ENCODE data around the gene FAM181A. TPM values are rescaled to one million over a fixed set of nuclear protein-coding genes. Genes with fewer than 3 reads are reported as not detected.
A peak's percentile ranks its signal among the peaks of the same experiment; 100 is the strongest.

The FAM181A gene
- total and polyA plus RNA-seq, 2 experiments from 2014 or later: not detected

DNA sequence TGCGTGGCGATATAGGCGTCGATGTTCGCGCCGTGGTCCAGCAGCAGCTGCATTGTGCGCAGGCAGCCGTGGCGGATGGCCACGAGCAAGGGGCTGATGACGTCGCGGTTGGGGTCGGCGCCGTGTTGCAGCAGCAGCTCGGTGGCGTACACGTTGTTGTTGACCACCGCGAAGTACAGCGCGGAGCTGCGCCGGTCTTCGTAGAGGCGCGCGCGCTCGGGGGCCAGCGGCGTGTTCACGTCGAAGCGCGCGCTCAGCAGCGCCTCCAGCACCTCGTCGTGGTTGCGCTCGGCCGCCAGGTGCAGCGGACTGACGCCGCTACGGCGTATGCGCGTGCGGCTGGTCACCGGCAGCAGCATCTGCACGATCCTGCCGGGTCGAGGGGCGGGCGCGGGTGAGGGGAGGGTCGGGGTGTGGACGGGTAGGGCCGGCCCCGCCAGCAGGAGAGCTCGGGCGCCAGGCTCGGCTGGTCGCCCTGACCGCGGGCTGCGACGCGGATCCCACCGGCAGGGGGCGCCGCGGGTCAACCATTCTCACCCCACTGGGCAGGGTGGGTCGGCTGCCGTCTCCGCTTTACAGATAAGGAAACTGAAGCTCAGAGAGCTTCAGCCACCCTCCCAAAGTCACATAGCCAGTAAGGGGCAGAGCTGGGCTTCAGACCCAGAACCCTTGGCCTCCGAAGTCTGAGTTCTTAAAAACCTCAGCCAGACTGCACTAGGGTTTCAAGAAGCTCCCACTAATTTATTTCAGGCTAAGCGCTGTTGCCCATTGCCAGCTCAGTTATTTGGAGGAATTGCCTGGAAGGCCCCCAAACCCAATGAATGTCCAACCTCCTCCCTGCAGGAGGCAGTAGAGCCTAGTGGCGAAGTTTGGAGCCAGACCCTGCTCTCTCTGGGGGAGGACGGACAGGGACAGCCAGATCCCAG lies 12.4 kb downstream of the FAM181A start:
- H3K4me2 ChIP-seq: peak overlapping the region; percentile 73
- TF ChIP-seq POLR2AphosphoS5 (IDR thresholded peaks at IDR 0.05; ENCODE audit: low read depth) (no peak), CTCF (conservative IDR thresholded peaks at IDR 0.05; ENCODE audit: low read depth in 2 of 2) (peak; percentile 64 to 82), CREB1 (CRISPR knock-in tag; IDR thresholded peaks at IDR 0.05; ENCODE audit: low read depth) (peak; percentile 47; the same call in 1 of the 2 replicates)
- TF ChIP-seq, protein P1, sequence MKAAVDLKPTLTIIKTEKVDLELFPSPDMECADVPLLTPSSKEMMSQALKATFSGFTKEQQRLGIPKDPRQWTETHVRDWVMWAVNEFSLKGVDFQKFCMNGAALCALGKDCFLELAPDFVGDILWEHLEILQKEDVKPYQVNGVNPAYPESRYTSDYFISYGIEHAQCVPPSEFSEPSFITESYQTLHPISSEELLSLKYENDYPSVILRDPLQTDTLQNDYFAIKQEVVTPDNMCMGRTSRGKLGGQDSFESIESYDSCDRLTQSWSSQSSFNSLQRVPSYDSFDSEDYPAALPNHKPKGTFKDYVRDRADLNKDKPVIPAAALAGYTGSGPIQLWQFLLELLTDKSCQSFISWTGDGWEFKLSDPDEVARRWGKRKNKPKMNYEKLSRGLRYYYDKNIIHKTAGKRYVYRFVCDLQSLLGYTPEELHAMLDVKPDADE (IDR thresholded peaks at IDR 0.05): no peak
- Mint-ChIP-seq H3K27ac (no peak overlapping the region), H3K4me1 (peaks cover 20% of the 10 kb centered on the region), H3K4me3 (peak overlapping the region; percentile 64; the same call in 2 of the 3 replicates), H3K27me3 (ENCODE audit: insufficient read depth, low read depth, poor library complexity) (peaks cover 44% of the 10 kb centered on the region), H3K9me3 (peaks cover 3% of the 10 kb centered on the region; the same call in 1 of the 3 replicates), H3K36me3 (ENCODE audit: low read depth) (no peaks in the 10 kb centered on the region; the same call in 2 of the 3 replicates)
- H3K27ac ChIP-seq (ENCODE audit: low read depth): no peak overlapping the region
- H3K9me2 ChIP-seq (ENCODE audit: insufficient read depth): no peaks in the 10 kb centered on the region
- H4K20me1 ChIP-seq (replicated peaks; ENCODE audit: insufficient read depth): no peaks in the 10 kb centered on the region
- peak; percentile 89 for DNase-seq (ENCODE audit: low spot score)
- H3K4me3 ChIP-seq: peak overlapping the region; percentile 55
- peak; percentile 91 for ATAC-seq
- 0 out of 2 replicates have a peak, but pooled peaks cover 3% of the 10 kb centered on the region for H3F3A ChIP-seq (replicated peaks; ENCODE audit: low read depth)
- H3K79me2 ChIP-seq (replicated peaks; ENCODE audit: insufficient read depth): no peaks in the 10 kb centered on the region
- peak overlapping the region; percentile 95 for H2AFZ ChIP-seq
- H3K36me3 ChIP-seq (ENCODE audit: insufficient read depth): no peaks in the 10 kb centered on the region
- H3K4me1 ChIP-seq (ENCODE audit: insufficient read depth): no peaks in the 10 kb centered on the region
- H3K27me3 ChIP-seq (ENCODE audit: insufficient read depth): peaks cover 17% of the 10 kb centered on the region

- Histone ChIP-seq H3K79me2 (replicated peaks; ENCODE audit: insufficient read depth) (no peaks in the 10 kb centered on the region), H3K27me3 (ENCODE audit: insufficient read depth) (peaks cover 17% of the 10 kb centered on the region), H3K4me1 (ENCODE audit: insufficient read depth) (no peaks in the 10 kb centered on the region), H4K20me1 (replicated peaks; ENCODE audit: insufficient read depth) (no peaks in the 10 kb centered on the region), H3K27ac (ENCODE audit: low read depth) (no peak overlapping the region), H3K4me3 (no peak overlapping the region), H2AFZ (no peak overlapping the region), H3K36me3 (ENCODE audit: insufficient read depth) (no peaks in the 10 kb centered on the region), H3K4me2 (no peak overlapping the region), H3F3A (replicated peaks; ENCODE audit: low read depth) (0 out of 2 replicates have a peak, but pooled peaks cover 3% of the 10 kb centered on the region), H3K9me2 (ENCODE audit: insufficient read depth) (no peaks in the 10 kb centered on the region)
- ATAC-seq: no peak
- no peak for DNase-seq (ENCODE audit: low spot score)
- peaks cover 20% of the 10 kb centered on the region for H3K4me1 Mint-ChIP-seq
- no peaks in the 10 kb centered on the region; the same call in 2 of the 3 replicates for H3K36me3 Mint-ChIP-seq (ENCODE audit: low read depth)
- H3K27ac Mint-ChIP-seq: no peak overlapping the region
- no peak overlapping the region; the same call in 2 of the 3 replicates for H3K4me3 Mint-ChIP-seq
- peaks cover 40% of the 10 kb centered on the region for H3K27me3 Mint-ChIP-seq (ENCODE audit: insufficient read depth, low read depth, poor library complexity)
- H3K9me3 Mint-ChIP-seq: peaks cover 3% of the 10 kb centered on the region; the same call in 1 of the 3 replicates
- TF ChIP-seq, protein P1 (IDR thresholded peaks at IDR 0.05): no peak
- TF ChIP-seq, protein P2, sequence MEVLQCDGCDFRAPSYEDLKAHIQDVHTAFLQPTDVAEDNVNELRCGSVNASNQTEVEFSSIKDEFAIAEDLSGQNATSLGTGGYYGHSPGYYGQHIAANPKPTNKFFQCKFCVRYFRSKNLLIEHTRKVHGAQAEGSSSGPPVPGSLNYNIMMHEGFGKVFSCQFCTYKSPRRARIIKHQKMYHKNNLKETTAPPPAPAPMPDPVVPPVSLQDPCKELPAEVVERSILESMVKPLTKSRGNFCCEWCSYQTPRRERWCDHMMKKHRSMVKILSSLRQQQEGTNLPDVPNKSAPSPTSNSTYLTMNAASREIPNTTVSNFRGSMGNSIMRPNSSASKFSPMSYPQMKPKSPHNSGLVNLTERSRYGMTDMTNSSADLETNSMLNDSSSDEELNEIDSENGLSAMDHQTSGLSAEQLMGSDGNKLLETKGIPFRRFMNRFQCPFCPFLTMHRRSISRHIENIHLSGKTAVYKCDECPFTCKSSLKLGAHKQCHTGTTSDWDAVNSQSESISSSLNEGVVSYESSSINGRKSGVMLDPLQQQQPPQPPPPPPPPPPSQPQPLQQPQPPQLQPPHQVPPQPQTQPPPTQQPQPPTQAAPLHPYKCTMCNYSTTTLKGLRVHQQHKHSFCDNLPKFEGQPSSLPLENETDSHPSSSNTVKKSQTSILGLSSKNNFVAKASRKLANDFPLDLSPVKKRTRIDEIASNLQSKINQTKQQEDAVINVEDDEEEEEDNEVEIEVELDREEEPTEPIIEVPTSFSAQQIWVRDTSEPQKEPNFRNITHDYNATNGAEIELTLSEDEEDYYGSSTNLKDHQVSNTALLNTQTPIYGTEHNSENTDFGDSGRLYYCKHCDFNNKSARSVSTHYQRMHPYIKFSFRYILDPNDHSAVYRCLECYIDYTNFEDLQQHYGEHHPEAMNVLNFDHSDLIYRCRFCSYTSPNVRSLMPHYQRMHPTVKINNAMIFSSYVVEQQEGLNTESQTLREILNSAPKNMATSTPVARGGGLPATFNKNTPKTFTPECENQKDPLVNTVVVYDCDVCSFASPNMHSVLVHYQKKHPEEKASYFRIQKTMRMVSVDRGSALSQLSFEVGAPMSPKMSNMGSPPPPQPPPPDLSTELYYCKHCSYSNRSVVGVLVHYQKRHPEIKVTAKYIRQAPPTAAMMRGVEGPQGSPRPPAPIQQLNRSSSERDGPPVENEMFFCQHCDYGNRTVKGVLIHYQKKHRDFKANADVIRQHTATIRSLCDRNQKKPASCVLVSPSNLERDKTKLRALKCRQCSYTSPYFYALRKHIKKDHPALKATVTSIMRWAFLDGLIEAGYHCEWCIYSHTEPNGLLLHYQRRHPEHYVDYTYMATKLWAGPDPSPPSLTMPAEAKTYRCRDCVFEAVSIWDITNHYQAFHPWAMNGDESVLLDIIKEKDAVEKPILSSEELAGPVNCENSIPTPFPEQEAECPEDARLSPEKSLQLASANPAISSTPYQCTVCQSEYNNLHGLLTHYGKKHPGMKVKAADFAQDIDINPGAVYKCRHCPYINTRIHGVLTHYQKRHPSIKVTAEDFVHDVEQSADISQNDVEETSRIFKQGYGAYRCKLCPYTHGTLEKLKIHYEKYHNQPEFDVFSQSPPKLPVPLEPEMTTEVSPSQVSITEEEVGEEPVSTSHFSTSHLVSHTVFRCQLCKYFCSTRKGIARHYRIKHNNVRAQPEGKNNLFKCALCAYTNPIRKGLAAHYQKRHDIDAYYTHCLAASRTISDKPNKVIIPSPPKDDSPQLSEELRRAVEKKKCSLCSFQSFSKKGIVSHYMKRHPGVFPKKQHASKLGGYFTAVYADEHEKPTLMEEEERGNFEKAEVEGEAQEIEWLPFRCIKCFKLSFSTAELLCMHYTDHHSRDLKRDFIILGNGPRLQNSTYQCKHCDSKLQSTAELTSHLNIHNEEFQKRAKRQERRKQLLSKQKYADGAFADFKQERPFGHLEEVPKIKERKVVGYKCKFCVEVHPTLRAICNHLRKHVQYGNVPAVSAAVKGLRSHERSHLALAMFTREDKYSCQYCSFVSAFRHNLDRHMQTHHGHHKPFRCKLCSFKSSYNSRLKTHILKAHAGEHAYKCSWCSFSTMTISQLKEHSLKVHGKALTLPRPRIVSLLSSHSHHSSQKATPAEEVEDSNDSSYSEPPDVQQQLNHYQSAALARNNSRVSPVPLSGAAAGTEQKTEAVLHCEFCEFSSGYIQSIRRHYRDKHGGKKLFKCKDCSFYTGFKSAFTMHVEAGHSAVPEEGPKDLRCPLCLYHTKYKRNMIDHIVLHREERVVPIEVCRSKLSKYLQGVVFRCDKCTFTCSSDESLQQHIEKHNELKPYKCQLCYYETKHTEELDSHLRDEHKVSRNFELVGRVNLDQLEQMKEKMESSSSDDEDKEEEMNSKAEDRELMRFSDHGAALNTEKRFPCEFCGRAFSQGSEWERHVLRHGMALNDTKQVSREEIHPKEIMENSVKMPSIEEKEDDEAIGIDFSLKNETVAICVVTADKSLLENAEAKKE (CRISPR knock-in tag; IDR thresholded peaks at IDR 0.05): no peak
- TF ChIP-seq CREB1 (CRISPR knock-in tag; IDR thresholded peaks at IDR 0.05; ENCODE audit: low read depth) (no peak), ZNF114 (CRISPR knock-in tag; IDR thresholded peaks at IDR 0.05) (no peak), JUNB (IDR thresholded peaks at IDR 0.05; ENCODE audit: unreplicated experiment) (no peak), EZH2phosphoT487 (IDR thresholded peaks at IDR 0.05; ENCODE audit: unreplicated experiment) (no peak), STAT1 (IDR thresholded peaks at IDR 0.05; ENCODE audit: unreplicated experiment) (no peak)
Observed at GRCh38 chr14:93940437-93940836, 13.3 kb downstream of the FAM181A start.
